Left lung (tissue), 10 donors: Measurements from ENCODE around the gene DNAJC8. TPM values are rescaled to one million over a fixed set of nuclear protein-coding genes. Genes with fewer than 3 reads are reported as not detected.

ENCODE experiments used
- ATAC-seq: fragments of 200-7000 bp; cut with Tn5 transposase; one replicate; pipeline ENCODE4 v1.9.1; 2020; ENCODE audit warnings: moderate library complexity
- DNase-seq, 4 donors: peaks; one replicate each; pipeline ENCODE4 v3.0.0-alpha.2; 2013 to 2020
- H3K27ac ChIP-seq, 2 donors: fragments of 200-600 bp; sonication (generic) in 1 of 2; one replicate each; pipeline versions ENCODE4 v1.5.0 to v1.8.0; 2020 to 2021
- H3K27me3 ChIP-seq, 2 donors: fragments of 200-600 bp; sonication (generic) in 1 of 2; one replicate each; pipeline versions ENCODE4 v1.5.0 to v1.8.0; 2020 to 2021
- H3K36me3 ChIP-seq, 2 donors: fragments of 200-600 bp; sonication (generic) in 1 of 2; one replicate each; pipeline versions ENCODE4 v1.5.0 to v1.8.0; 2020 to 2021
- H3K4me1 ChIP-seq, 2 donors: fragments of 200-600 bp; one replicate each; pipeline ENCODE4 v1.8.0; 2021
- H3K4me3 ChIP-seq, 2 donors: fragments of 200-600 bp; sonication (generic) in 1 of 2; one replicate each; pipeline versions ENCODE4 v1.5.0 to v1.8.0; 2020 to 2021; ENCODE audit warnings: mild to moderate bottlenecking in 1 of 2
- H3K9me3 ChIP-seq, 2 donors: fragments of 200-600 bp; sonication (generic) in 1 of 2; one replicate each; pipeline versions ENCODE4 v1.5.0 to v1.8.0; 2020 to 2021
- intact Hi-C, 2 donors: fragments of 100-400 bp; cut with DNase I; formaldehyde crosslinking; loops; one replicate each; pipeline versions ENCODE4 v1.11.2 to v1.14.2; 2022
- polyA plus RNA-seq, 6 donors: library from polyadenylated mRNA; unstranded; fragments of 120-200 nt; gene quantifications; one replicate each; pipeline ENCODE4 v1.2.1, GENCODE V29; 2013; ENCODE audit not compliant: insufficient read length in 6 of 6
- total RNA-seq, 2 donors: library from RNA; stranded (reverse); fragmentation: NEBNext Ultra II Directional; extraction: Animal tissue kit (Norgen Biotek cat#: 25700); gene quantifications; one replicate each; pipeline ENCODE4 v1.2.1, GENCODE V29; 2021
- TF ChIP-seq, protein P1 (sequence below), 2 donors: fragments of 200-600 bp; sonication (generic) in 1 of 2; IDR thresholded peaks; one replicate each; pipeline versions ENCODE4 v1.5.0 to v1.8.0; 2021; ENCODE audit warnings: antibody characterized with exemption in 2 of 2
- donor health status: DM: no; HTN: yes; CAD: no.
- donor health status: DM: no; HTN: no; CAD: no.

DNAJC8 gene
- total and polyA plus RNA-seq, 8 donors, result 65.2 to 151 (median 135) TPM

DNA sequence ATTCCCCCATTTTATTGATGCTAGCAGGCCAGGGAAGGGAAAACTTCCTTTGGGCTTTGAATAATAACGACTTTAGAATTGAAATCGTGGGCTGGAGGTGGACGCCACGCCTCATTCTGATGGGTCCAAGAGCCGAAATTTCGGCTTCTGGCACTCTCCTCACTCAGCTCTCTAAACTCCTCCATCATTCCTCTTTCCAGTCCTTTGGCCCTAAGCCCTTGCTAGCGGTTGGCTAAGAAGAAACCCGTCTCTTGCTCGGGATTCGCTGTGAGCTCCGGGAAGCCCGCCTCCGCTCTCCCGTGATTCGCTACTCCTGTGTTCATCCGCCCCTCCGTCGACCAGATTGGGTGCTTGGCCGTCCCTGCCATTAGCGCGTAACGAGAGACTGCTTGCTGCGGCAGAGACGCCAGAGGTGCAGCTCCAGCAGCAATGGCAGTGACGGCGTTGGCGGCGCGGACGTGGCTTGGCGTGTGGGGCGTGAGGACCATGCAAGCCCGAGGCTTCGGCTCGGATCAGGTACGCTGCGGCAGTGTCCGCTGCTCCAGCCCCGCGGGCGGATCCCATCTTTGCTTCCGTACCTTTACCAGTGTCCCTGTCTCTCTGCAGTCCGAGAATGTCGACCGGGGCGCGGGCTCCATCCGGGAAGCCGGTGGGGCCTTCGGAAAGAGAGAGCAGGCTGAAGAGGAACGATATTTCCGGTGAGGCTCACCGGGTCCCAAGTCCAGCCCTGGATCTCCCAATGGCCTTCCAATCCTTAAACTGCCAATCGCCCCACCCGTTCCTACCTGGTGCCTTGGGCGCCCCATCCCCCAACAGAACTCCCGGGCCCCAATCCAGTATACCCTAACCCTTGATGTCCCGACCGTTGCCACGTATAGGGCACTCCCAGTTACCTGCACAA, 3.2 kb upstream of the DNAJC8 start, which contains the start of gene ATP5IF1:
ATP5IF1 (plus strand) TSS at position 370 of the 901 bp plus-strand sequence; CDS start at position 430, 60 bp downstream.
- ATAC-seq, result peak; percentile 96
- TF ChIP-seq, protein P1, sequence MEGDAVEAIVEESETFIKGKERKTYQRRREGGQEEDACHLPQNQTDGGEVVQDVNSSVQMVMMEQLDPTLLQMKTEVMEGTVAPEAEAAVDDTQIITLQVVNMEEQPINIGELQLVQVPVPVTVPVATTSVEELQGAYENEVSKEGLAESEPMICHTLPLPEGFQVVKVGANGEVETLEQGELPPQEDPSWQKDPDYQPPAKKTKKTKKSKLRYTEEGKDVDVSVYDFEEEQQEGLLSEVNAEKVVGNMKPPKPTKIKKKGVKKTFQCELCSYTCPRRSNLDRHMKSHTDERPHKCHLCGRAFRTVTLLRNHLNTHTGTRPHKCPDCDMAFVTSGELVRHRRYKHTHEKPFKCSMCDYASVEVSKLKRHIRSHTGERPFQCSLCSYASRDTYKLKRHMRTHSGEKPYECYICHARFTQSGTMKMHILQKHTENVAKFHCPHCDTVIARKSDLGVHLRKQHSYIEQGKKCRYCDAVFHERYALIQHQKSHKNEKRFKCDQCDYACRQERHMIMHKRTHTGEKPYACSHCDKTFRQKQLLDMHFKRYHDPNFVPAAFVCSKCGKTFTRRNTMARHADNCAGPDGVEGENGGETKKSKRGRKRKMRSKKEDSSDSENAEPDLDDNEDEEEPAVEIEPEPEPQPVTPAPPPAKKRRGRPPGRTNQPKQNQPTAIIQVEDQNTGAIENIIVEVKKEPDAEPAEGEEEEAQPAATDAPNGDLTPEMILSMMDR (IDR thresholded peaks at IDR 0.05), result no peak
- Histone ChIP-seq H3K27ac (peak within 1 kb of the TSS; percentile 89 to 94), H3K4me3 (peak within 1 kb of the TSS; percentile 92 to 95), H3K4me1 (peaks cover 6 to 46% of the 10 kb centered on the region in 2 donors), H3K9me3 (no peaks in the 10 kb centered on the region), H3K36me3 (no peaks in the 10 kb centered on the region), H3K27me3 (no peaks in the 10 kb centered on the region)
- DNase-seq, result peak; percentile 94 to 98 (median 98)
- intact Hi-C loops, result no loop called here

- Histone ChIP-seq H3K36me3 (peaks cover 0 to 19% of the 10 kb centered on the region in 2 donors), H3K4me1 (peaks cover 6 to 58% of the 10 kb centered on the region in 2 donors), H3K9me3 (no peaks in the 10 kb centered on the region), H3K27me3 (no peaks in the 10 kb centered on the region), H3K4me3 (peak overlapping the region; percentile 93 to 96), H3K27ac (peak overlapping the region in 1 of 2 donors; percentile 82)
- intact Hi-C loops, result no loop called here
- TF ChIP-seq, protein P1 (IDR thresholded peaks at IDR 0.05), result no peak
- DNase-seq (no peak), ATAC-seq (no peak)
These were observed 406 bp upstream of the DNAJC8 start for GRCh38 chr1:28233264-28233606.

- Histone ChIP-seq H3K27me3 (no peaks in the 10 kb centered on the region), H3K36me3 (peaks cover 0 to 51% of the 10 kb centered on the region in 2 donors), H3K4me1 (peaks cover 6 to 36% of the 10 kb centered on the region in 2 donors), H3K9me3 (no peaks in the 10 kb centered on the region), H3K27ac (no peak overlapping the region), H3K4me3 (no peak overlapping the region)
- ATAC-seq, result no peak
- DNase-seq, result no peak
- intact Hi-C loops, result no loop called here
- TF ChIP-seq, protein P1 (IDR thresholded peaks at IDR 0.05), result no peak
These were observed 2.8 kb downstream of the DNAJC8 start for GRCh38 chr1:28229996-28230395.

DNA sequence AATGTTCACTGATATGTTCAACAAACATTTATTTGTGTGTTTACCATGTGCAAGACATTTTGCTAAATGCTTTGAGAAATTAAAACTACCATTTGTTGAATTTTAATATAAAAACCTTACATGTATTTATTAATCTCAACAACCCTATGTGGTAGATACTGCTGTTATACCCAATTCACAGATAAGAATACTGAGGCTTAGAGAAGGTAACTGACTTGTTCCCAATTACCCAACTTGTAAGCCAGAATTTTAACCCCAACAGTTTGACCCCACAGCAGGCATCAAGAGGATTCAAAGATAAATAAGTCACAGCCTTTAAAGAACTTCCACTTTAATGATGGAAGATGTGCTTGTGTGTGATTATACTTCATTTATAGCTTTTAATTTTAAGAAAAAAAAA, 3.7 kb downstream of the DNAJC8 start:
- peaks cover 6 to 33% of the 10 kb centered on the region in 2 donors for H3K4me1 ChIP-seq
- H3K36me3 ChIP-seq, result peaks cover 0 to 60% of the 10 kb centered on the region in 2 donors
- no peak overlapping the region for H3K4me3 ChIP-seq
- no peaks in the 10 kb centered on the region for H3K27me3 ChIP-seq
- H3K27ac ChIP-seq, result no peak overlapping the region
- DNase-seq (no peak), ATAC-seq (no peak)
- TF ChIP-seq, protein P1 (IDR thresholded peaks at IDR 0.05), result no peak
- intact Hi-C loops, result no loop called here
- no peaks in the 10 kb centered on the region for H3K9me3 ChIP-seq

- no peaks in the 10 kb centered on the region for H3K9me3 ChIP-seq
- no peaks in the 10 kb centered on the region for H3K27me3 ChIP-seq
- TF ChIP-seq, protein P1 (IDR thresholded peaks at IDR 0.05), result no peak
- DNase-seq, result no peak
- no peak overlapping the region for H3K27ac ChIP-seq
- ATAC-seq, result no peak
- no peak overlapping the region for H3K4me3 ChIP-seq
- peaks cover 0 to 11% of the 10 kb centered on the region in 2 donors for H3K4me1 ChIP-seq
- peaks cover 2 to 74% of the 10 kb centered on the region in 2 donors for H3K36me3 ChIP-seq
- intact Hi-C loops, result no loop called here
These were observed 19.5 kb downstream of the DNAJC8 start for GRCh38 chr1:28213315-28213714.
